ENCODE results near the gene CLIP4.

Gene CLIP4

DNA sequence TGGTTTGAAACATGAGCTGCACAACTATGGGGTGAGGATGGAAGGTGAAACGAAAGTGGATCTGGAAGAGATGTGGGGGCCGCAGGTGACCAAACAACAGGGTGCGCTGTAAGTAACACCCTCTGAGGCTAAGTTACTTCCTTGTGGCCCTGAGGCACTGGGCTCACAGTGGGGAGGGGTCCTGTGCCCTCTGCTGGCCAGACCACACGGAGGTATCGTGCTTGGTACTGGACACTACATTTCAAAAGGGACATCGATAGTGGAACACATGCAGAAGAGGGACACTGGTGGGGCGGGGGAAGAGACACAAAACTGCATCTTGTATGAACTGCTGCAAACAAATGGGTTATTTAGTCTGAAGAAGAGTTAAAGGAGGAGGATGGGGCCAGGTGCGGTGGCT, 110.6 kb downstream of the CLIP4 start (continued):
- TF ChIP-seq, protein P1, sequence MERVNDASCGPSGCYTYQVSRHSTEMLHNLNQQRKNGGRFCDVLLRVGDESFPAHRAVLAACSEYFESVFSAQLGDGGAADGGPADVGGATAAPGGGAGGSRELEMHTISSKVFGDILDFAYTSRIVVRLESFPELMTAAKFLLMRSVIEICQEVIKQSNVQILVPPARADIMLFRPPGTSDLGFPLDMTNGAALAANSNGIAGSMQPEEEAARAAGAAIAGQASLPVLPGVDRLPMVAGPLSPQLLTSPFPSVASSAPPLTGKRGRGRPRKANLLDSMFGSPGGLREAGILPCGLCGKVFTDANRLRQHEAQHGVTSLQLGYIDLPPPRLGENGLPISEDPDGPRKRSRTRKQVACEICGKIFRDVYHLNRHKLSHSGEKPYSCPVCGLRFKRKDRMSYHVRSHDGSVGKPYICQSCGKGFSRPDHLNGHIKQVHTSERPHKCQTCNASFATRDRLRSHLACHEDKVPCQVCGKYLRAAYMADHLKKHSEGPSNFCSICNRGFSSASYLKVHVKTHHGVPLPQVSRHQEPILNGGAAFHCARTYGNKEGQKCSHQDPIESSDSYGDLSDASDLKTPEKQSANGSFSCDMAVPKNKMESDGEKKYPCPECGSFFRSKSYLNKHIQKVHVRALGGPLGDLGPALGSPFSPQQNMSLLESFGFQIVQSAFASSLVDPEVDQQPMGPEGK (CRISPR knock-in tag; IDR thresholded peaks at IDR 0.05; ENCODE audit: borderline replicate concordance) = no peak
- TF ChIP-seq PPARA (CRISPR knock-in tag; IDR thresholded peaks at IDR 0.05; ENCODE audit: borderline replicate concordance) (no peak), TCF4 (CRISPR knock-in tag; IDR thresholded peaks at IDR 0.05; ENCODE audit: borderline replicate concordance) (no peak)

DNA sequence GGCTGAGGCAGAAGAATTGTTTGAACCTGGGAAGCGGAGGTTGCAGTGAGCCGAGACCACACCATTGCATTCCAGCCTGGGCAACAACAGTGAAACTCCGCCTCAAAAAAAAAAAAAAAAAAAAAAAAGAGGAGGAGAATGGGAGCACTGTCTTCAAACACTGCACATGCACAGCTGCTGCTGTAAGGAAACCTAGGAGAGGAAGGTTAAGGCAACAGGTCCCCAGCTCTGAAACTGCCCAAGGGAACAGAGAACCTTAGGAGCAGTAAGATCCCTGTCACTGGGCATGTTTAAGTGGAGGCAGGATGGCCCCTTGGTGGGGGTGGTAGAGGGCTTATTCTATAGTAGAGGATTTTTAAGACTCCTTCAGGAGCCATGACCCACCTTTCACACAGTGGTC, 111.2 kb downstream of the CLIP4 start:
- TF ChIP-seq ZFP3 (CRISPR knock-in tag; IDR thresholded peaks at IDR 0.05) (no peak), ZC3H10 (CRISPR knock-in tag; IDR thresholded peaks at IDR 0.05) (no peak), GLIS3 (CRISPR knock-in tag; IDR thresholded peaks at IDR 0.05) (no peak), ESRRG (CRISPR knock-in tag; IDR thresholded peaks at IDR 0.05) (no peak), ZNF8 (CRISPR knock-in tag; IDR thresholded peaks at IDR 0.05) (no peak), TCF4 (CRISPR knock-in tag; IDR thresholded peaks at IDR 0.05; ENCODE audit: borderline replicate concordance) (no peak), ZNF70 (CRISPR knock-in tag; IDR thresholded peaks at IDR 0.05) (no peak), OSR1 (CRISPR knock-in tag; IDR thresholded peaks at IDR 0.05) (no peak), ZFP30 (CRISPR knock-in tag; IDR thresholded peaks at IDR 0.05) (no peak), CSDC2 (CRISPR knock-in tag; IDR thresholded peaks at IDR 0.05) (no peak), TOX (CRISPR knock-in tag; IDR thresholded peaks at IDR 0.05; ENCODE audit: borderline replicate concordance) (no peak), SNAI2 (CRISPR knock-in tag; IDR thresholded peaks at IDR 0.05) (no peak), ZNF565 (CRISPR knock-in tag; conservative IDR thresholded peaks at IDR 0.05; ENCODE audit: low read depth) (no peak)
- TF ChIP-seq, protein P2, sequence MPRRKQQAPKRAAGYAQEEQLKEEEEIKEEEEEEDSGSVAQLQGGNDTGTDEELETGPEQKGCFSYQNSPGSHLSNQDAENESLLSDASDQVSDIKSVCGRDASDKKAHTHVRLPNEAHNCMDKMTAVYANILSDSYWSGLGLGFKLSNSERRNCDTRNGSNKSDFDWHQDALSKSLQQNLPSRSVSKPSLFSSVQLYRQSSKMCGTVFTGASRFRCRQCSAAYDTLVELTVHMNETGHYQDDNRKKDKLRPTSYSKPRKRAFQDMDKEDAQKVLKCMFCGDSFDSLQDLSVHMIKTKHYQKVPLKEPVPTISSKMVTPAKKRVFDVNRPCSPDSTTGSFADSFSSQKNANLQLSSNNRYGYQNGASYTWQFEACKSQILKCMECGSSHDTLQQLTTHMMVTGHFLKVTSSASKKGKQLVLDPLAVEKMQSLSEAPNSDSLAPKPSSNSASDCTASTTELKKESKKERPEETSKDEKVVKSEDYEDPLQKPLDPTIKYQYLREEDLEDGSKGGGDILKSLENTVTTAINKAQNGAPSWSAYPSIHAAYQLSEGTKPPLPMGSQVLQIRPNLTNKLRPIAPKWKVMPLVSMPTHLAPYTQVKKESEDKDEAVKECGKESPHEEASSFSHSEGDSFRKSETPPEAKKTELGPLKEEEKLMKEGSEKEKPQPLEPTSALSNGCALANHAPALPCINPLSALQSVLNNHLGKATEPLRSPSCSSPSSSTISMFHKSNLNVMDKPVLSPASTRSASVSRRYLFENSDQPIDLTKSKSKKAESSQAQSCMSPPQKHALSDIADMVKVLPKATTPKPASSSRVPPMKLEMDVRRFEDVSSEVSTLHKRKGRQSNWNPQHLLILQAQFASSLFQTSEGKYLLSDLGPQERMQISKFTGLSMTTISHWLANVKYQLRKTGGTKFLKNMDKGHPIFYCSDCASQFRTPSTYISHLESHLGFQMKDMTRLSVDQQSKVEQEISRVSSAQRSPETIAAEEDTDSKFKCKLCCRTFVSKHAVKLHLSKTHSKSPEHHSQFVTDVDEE (CRISPR knock-in tag; IDR thresholded peaks at IDR 0.05) = no peak
- TF ChIP-seq, protein P3, sequence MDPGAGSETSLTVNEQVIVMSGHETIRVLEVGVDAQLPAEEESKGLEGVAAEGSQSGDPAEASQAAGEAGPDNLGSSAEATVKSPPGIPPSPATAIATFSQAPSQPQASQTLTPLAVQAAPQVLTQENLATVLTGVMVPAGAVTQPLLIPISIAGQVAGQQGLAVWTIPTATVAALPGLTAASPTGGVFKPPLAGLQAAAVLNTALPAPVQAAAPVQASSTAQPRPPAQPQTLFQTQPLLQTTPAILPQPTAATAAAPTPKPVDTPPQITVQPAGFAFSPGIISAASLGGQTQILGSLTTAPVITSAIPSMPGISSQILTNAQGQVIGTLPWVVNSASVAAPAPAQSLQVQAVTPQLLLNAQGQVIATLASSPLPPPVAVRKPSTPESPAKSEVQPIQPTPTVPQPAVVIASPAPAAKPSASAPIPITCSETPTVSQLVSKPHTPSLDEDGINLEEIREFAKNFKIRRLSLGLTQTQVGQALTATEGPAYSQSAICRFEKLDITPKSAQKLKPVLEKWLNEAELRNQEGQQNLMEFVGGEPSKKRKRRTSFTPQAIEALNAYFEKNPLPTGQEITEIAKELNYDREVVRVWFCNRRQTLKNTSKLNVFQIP (CRISPR knock-in tag; IDR thresholded peaks at IDR 0.05; ENCODE audit: borderline replicate concordance, low read depth) = no peak
- TF ChIP-seq, protein P1 (CRISPR knock-in tag; IDR thresholded peaks at IDR 0.05; ENCODE audit: borderline replicate concordance) = no peak
- TF ChIP-seq, protein P4, sequence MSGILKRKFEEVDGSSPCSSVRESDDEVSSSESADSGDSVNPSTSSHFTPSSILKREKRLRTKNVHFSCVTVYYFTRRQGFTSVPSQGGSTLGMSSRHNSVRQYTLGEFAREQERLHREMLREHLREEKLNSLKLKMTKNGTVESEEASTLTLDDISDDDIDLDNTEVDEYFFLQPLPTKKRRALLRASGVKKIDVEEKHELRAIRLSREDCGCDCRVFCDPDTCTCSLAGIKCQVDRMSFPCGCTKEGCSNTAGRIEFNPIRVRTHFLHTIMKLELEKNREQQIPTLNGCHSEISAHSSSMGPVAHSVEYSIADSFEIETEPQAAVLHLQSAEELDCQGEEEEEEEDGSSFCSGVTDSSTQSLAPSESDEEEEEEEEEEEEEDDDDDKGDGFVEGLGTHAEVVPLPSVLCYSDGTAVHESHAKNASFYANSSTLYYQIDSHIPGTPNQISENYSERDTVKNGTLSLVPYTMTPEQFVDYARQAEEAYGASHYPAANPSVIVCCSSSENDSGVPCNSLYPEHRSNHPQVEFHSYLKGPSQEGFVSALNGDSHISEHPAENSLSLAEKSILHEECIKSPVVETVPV (CRISPR knock-in tag; IDR thresholded peaks at IDR 0.05) = no peak

DNA sequence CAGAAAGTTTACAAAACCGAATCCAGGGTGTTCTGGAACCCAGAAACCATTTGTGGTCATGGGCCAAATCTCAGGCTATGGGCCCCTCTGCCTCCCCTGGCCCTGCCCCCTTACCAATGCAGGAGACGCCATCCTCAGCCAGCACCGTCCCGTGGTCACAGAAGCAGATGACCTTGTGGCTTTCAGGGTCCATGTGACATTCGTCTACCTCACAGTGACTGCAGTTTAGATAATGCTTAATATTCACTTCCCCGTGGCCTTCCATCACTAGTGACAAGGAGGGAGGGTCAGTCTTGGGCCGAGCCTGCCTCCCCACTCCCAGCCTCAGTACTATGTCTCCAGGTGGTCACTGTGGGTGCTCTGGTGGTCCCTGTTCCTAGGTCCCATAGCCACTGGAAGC, 111.6 kb downstream of the CLIP4 start:
- no peak for ATAC-seq
- TF ChIP-seq ZNF565 (CRISPR knock-in tag; conservative IDR thresholded peaks at IDR 0.05; ENCODE audit: low read depth) = no peak
- no peak for TF ChIP-seq ZFP3 (CRISPR knock-in tag; IDR thresholded peaks at IDR 0.05)
- no peak for TF ChIP-seq GLIS3 (CRISPR knock-in tag; IDR thresholded peaks at IDR 0.05)
- TF ChIP-seq, protein P4 (CRISPR knock-in tag; IDR thresholded peaks at IDR 0.05) = no peak
- TF ChIP-seq ZC3H10 (CRISPR knock-in tag; IDR thresholded peaks at IDR 0.05) = no peak
- TF ChIP-seq, protein P3 (CRISPR knock-in tag; IDR thresholded peaks at IDR 0.05; ENCODE audit: borderline replicate concordance, low read depth) = no peak
- TF ChIP-seq, protein P2 (CRISPR knock-in tag; IDR thresholded peaks at IDR 0.05) = no peak
- TF ChIP-seq ESRRG (CRISPR knock-in tag; IDR thresholded peaks at IDR 0.05) = no peak
- TF ChIP-seq TOX (CRISPR knock-in tag; IDR thresholded peaks at IDR 0.05; ENCODE audit: borderline replicate concordance) = no peak
- TF ChIP-seq OSR1 (CRISPR knock-in tag; IDR thresholded peaks at IDR 0.05) = no peak
- TF ChIP-seq ZNF70 (CRISPR knock-in tag; IDR thresholded peaks at IDR 0.05) = no peak
- TF ChIP-seq RARB (CRISPR knock-in tag; IDR thresholded peaks at IDR 0.05) = no peak
- no peak for TF ChIP-seq PPARA (CRISPR knock-in tag; IDR thresholded peaks at IDR 0.05; ENCODE audit: borderline replicate concordance)
- no peak for TF ChIP-seq CSDC2 (CRISPR knock-in tag; IDR thresholded peaks at IDR 0.05)
- TF ChIP-seq BACH2 (CRISPR knock-in tag; IDR thresholded peaks at IDR 0.05; ENCODE audit: borderline replicate concordance) = no peak
- TF ChIP-seq SNAI2 (CRISPR knock-in tag; IDR thresholded peaks at IDR 0.05) = no peak

More for the DNA sequence above, 111.2 kb downstream of the CLIP4 start:
- ATAC-seq = no peak

Measured in SK-N-SH treated with all-trans-retinoic acid at 6 μM for 48 hours (cell line).